ENCODE data around the gene TRIM69.

DNA sequence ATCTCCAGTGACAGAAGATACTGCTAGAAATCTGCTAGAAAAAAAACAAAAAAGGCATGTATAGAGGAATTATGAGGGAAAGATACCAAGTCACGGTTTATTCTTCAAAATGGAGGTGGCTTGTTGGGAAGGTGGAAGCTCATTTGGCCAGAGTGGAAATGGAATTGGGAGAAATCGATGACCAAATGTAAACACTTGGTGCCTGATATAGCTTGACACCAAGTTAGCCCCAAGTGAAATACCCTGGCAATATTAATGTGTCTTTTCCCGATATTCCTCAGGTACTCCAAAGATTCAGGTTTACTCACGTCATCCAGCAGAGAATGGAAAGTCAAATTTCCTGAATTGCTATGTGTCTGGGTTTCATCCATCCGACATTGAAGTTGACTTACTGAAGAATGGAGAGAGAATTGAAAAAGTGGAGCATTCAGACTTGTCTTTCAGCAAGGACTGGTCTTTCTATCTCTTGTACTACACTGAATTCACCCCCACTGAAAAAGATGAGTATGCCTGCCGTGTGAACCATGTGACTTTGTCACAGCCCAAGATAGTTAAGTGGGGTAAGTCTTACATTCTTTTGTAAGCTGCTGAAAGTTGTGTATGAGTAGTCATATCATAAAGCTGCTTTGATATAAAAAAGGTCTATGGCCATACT lies 21.1 kb upstream of the TRIM69 start:
- TF ChIP-seq, protein P1, sequence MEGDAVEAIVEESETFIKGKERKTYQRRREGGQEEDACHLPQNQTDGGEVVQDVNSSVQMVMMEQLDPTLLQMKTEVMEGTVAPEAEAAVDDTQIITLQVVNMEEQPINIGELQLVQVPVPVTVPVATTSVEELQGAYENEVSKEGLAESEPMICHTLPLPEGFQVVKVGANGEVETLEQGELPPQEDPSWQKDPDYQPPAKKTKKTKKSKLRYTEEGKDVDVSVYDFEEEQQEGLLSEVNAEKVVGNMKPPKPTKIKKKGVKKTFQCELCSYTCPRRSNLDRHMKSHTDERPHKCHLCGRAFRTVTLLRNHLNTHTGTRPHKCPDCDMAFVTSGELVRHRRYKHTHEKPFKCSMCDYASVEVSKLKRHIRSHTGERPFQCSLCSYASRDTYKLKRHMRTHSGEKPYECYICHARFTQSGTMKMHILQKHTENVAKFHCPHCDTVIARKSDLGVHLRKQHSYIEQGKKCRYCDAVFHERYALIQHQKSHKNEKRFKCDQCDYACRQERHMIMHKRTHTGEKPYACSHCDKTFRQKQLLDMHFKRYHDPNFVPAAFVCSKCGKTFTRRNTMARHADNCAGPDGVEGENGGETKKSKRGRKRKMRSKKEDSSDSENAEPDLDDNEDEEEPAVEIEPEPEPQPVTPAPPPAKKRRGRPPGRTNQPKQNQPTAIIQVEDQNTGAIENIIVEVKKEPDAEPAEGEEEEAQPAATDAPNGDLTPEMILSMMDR (IDR thresholded peaks at IDR 0.05; ENCODE audit: control extremely low read depth in 1 of 3, insufficient read depth in 1 of 3, low read depth in 1 of 3, low read length in 3 of 3) = no peak
- TF ChIP-seq POLR2A (IDR thresholded peaks at IDR 0.05; ENCODE audit: control extremely low read depth in 1 of 2, low read depth in 2 of 2, low read length in 2 of 2) = no peak
- TF ChIP-seq GABPA (IDR thresholded peaks at IDR 0.05; ENCODE audit: borderline replicate concordance, insufficient read depth, low read length) = no peak
- TF ChIP-seq EP300 (IDR thresholded peaks at IDR 0.05; ENCODE audit: borderline replicate concordance in 1 of 2, low read depth in 2 of 2, low read length in 2 of 2) = no peak
- no peak for TF ChIP-seq HDAC2 (IDR thresholded peaks at IDR 0.05; ENCODE audit: borderline replicate concordance in 1 of 2, low read depth in 2 of 2, low read length in 2 of 2)
- TF ChIP-seq, protein P2, sequence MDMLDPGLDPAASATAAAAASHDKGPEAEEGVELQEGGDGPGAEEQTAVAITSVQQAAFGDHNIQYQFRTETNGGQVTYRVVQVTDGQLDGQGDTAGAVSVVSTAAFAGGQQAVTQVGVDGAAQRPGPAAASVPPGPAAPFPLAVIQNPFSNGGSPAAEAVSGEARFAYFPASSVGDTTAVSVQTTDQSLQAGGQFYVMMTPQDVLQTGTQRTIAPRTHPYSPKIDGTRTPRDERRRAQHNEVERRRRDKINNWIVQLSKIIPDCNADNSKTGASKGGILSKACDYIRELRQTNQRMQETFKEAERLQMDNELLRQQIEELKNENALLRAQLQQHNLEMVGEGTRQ (IDR thresholded peaks at IDR 0.05; ENCODE audit: low read length) = no peak
- no peak for TF ChIP-seq MAFK (IDR thresholded peaks at IDR 0.05; ENCODE audit: low read depth, low read length)
- TF ChIP-seq POU5F1 (IDR thresholded peaks at IDR 0.05; ENCODE audit: low read depth, low read length) = no peak
- TF ChIP-seq POLR2AphosphoS5 (IDR thresholded peaks at IDR 0.05; ENCODE audit: low read depth, low read length) = no peak
- TF ChIP-seq, protein P3, sequence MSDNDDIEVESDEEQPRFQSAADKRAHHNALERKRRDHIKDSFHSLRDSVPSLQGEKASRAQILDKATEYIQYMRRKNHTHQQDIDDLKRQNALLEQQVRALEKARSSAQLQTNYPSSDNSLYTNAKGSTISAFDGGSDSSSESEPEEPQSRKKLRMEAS (IDR thresholded peaks at IDR 0.05) = no peak
- TF ChIP-seq BRCA1 (IDR thresholded peaks at IDR 0.05; ENCODE audit: low read depth, low read length) = no peak
- TF ChIP-seq, protein P4, sequence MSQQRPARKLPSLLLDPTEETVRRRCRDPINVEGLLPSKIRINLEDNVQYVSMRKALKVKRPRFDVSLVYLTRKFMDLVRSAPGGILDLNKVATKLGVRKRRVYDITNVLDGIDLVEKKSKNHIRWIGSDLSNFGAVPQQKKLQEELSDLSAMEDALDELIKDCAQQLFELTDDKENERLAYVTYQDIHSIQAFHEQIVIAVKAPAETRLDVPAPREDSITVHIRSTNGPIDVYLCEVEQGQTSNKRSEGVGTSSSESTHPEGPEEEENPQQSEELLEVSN (IDR thresholded peaks at IDR 0.05) = no peak
- TF ChIP-seq SUZ12 (IDR thresholded peaks at IDR 0.05; ENCODE audit: low read length) = no peak

Data from H1 (cell line).